GM19468 (cell line): ENCODE results near the gene C10orf90.

Experiments
- ATAC-seq: cut with Tn5 transposase; IDR thresholded peaks from one replicate; pipeline ENCODE4 v1.9.1; 2021; ENCODE audit warnings: mild to moderate bottlenecking, moderate library complexity, moderate number of reproducible peaks; ENCODE audit not compliant: unreplicated experiment; ENCODE audit errors: extremely low read depth

The C10orf90 gene

GRCh38 chr10:126670056-126670894, at the start of gene C10orf90:
TSS of gene C10orf90 (minus strand) at chr10:126670693. CDS start at chr10:126670480, 213 bp downstream.
- no peak for ATAC-seq

- ATAC-seq, result no peak
Observed at GRCh38 chr10:126716366-126716765, 45.9 kb upstream of the C10orf90 start.

- ATAC-seq, result no peak
Observed at GRCh38 chr10:126713594-126713993, 43.1 kb upstream of the C10orf90 start.

GRCh38 chr10:126712681-126713080, 42.2 kb upstream of the C10orf90 start:
- ATAC-seq, result no peak

- ATAC-seq, result no peak
Observed at GRCh38 chr10:126705951-126706565, 35.6 kb upstream of the C10orf90 start.

GRCh38 chr10:126705131-126705530, 34.6 kb upstream of the C10orf90 start:
- ATAC-seq, result no peak

GRCh38 chr10:126704649-126705048, 34.2 kb upstream of the C10orf90 start:
- ATAC-seq, result no peak

- no peak for ATAC-seq
Observed at GRCh38 chr10:126702181-126702580, 31.7 kb upstream of the C10orf90 start.

GRCh38 chr10:126701526-126701925, 31.0 kb upstream of the C10orf90 start:
- no peak for ATAC-seq

- ATAC-seq, result no peak
Observed at GRCh38 chr10:126696684-126697083, 26.2 kb upstream of the C10orf90 start.

- ATAC-seq, result no peak
Observed at GRCh38 chr10:126691456-126691855, 21.0 kb upstream of the C10orf90 start.

GRCh38 chr10:126690534-126690933, 20.0 kb upstream of the C10orf90 start:
- ATAC-seq, result no peak

- ATAC-seq, result no peak
Observed at GRCh38 chr10:126689461-126689994, 19.0 kb upstream of the C10orf90 start.

- ATAC-seq, result no peak
Observed at GRCh38 chr10:126687121-126687606, 16.7 kb upstream of the C10orf90 start.

- no peak for ATAC-seq
Observed at GRCh38 chr10:126686719-126687118, 16.2 kb upstream of the C10orf90 start.

GRCh38 chr10:126686268-126686667, 15.8 kb upstream of the C10orf90 start:
- ATAC-seq, result no peak

GRCh38 chr10:126685756-126686155, 15.3 kb upstream of the C10orf90 start:
- no peak for ATAC-seq

- no peak for ATAC-seq
Observed at GRCh38 chr10:126684171-126684745, 13.8 kb upstream of the C10orf90 start.

- ATAC-seq, result no peak
Observed at GRCh38 chr10:126683466-126683865, 13.0 kb upstream of the C10orf90 start.

- no peak for ATAC-seq
Observed at GRCh38 chr10:126675656-126676438, 5.4 kb upstream of the C10orf90 start.
